ENCODE data around the gene HSP90AB1. TPM values are rescaled to one million over a fixed set of nuclear protein-coding genes. Genes with fewer than 3 reads are reported as not detected.

The HSP90AB1 gene
- total RNA-seq, 1 experiment from 2014 or later, result 1,986 TPM

DNA sequence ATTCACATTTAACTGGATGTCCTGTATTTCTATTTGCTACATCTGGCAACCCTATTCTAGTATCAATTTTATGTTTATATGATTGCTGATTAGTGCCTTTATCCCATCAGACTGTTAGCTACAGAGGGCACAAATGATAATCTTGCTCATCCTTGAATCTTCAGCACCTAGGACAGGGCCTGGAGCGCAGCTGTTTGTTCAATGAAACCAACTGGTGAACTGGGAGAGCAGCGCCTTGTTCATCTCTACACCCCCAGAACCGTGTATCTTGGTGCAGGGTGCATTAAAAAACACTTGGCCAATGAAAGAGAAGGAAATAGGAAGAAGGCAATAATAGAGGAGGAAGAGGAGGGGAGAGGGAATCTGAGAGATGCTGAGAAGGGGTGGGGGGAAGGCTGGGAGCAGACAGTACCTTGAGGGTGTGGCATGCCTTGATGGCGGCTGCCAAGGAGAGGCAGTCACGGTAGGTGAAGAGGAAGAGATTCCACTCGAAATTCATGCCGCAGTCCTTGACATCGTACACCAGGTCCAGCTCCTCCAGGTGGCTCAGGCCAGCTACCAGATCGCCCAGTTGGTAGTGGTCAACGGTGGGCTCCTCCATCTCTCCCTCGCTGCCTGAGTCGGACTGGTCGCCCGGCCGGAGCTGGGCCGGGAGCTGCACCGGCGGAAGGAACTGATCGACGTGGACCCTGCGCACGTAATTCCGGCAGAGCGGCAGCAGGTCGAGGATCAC lies 38.8 kb downstream of the HSP90AB1 start:
- H3K9me3 Mint-ChIP-seq, result no peaks in the 10 kb centered on the region
- no peaks in the 10 kb centered on the region for H3K4me1 ChIP-seq (ENCODE audit: insufficient read depth, low read length)
- no peaks in the 10 kb centered on the region for H3K79me1 ChIP-seq (ENCODE audit: insufficient read depth, low read depth, low read length, poor library complexity, severe bottlenecking)
- no peaks in the 10 kb centered on the region for H3K9me3 ChIP-seq (ENCODE audit: control insufficient read depth, low read depth, low read length)
- no peak overlapping the region for H3K9ac ChIP-seq (ENCODE audit: extremely low read depth, insufficient read length, low read length)
- H3K36me3 Mint-ChIP-seq (ENCODE audit: insufficient read depth in 1 of 3, low read depth in 3 of 3), result no peaks in the 10 kb centered on the region
- TF ChIP-seq, protein P1, sequence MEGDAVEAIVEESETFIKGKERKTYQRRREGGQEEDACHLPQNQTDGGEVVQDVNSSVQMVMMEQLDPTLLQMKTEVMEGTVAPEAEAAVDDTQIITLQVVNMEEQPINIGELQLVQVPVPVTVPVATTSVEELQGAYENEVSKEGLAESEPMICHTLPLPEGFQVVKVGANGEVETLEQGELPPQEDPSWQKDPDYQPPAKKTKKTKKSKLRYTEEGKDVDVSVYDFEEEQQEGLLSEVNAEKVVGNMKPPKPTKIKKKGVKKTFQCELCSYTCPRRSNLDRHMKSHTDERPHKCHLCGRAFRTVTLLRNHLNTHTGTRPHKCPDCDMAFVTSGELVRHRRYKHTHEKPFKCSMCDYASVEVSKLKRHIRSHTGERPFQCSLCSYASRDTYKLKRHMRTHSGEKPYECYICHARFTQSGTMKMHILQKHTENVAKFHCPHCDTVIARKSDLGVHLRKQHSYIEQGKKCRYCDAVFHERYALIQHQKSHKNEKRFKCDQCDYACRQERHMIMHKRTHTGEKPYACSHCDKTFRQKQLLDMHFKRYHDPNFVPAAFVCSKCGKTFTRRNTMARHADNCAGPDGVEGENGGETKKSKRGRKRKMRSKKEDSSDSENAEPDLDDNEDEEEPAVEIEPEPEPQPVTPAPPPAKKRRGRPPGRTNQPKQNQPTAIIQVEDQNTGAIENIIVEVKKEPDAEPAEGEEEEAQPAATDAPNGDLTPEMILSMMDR (conservative IDR thresholded peaks at IDR 0.05), result no peak
- no peak overlapping the region for H2BK120ac ChIP-seq (ENCODE audit: low read depth, low read length, poor library complexity, severe bottlenecking)
- no peak overlapping the region for H2BK12ac ChIP-seq (ENCODE audit: insufficient read length, low read depth, low read length)
- no CpG with 5 or more reads among the region's 25 CpGs for WGBS (ENCODE audit: extremely low coverage, insufficient read length, low lambda C conversion rate)
- H3K23ac ChIP-seq (ENCODE audit: insufficient read length, low read depth, low read length), result no peak overlapping the region
- H3K27ac Mint-ChIP-seq, result no peak overlapping the region
- no peak overlapping the region for H3K4me2 ChIP-seq (ENCODE audit: insufficient read depth, insufficient read length, low read length)
- no peak overlapping the region for H2BK20ac ChIP-seq (ENCODE audit: low read depth, low read length, poor library complexity, severe bottlenecking)
- DNase-seq, result no peak
- H3T11ph ChIP-seq (ENCODE audit: low read length), result no peak overlapping the region
- H3K56ac ChIP-seq (ENCODE audit: insufficient read length, low read depth, low read length), result no peak overlapping the region
- no peak overlapping the region for H3K14ac ChIP-seq (ENCODE audit: insufficient read depth, low read length)
- no peaks in the 10 kb centered on the region for H3K79me2 ChIP-seq (ENCODE audit: insufficient read depth, low read length)
- H3K4me1 Mint-ChIP-seq, result peaks cover 6 to 8% of the 10 kb centered on the region in 2 experiments; a peak in 3 of 4 replicates
- no peak overlapping the region for H3K18ac ChIP-seq (ENCODE audit: insufficient read length, low read depth, low read length)
- H3K23me2 ChIP-seq (ENCODE audit: insufficient read length, low read depth, low read length, poor library complexity, severe bottlenecking), result no peaks in the 10 kb centered on the region
- no peaks in the 10 kb centered on the region; the same call in 1 of the 2 replicates for H3K27me3 ChIP-seq (ENCODE audit: insufficient read depth, low read length)
- no peak overlapping the region for H3K27ac ChIP-seq (ENCODE audit: insufficient read length, low read depth, low read length)
- H2BK15ac ChIP-seq (ENCODE audit: low read depth, low read length), result no peak overlapping the region
- no peak overlapping the region for H3K4me3 Mint-ChIP-seq
- H2AFZ ChIP-seq (ENCODE audit: low read length), result no peak overlapping the region
- H4K20me1 ChIP-seq (ENCODE audit: control insufficient read depth, insufficient read depth, insufficient read length), result no peaks in the 10 kb centered on the region
- no peak overlapping the region for H3K4ac ChIP-seq (ENCODE audit: low read depth, low read length)
- no peak overlapping the region for H2AK5ac ChIP-seq (ENCODE audit: insufficient read length, low read length)
- no peak overlapping the region for H4K91ac ChIP-seq (ENCODE audit: insufficient read length, low read depth, low read length)
- no peak overlapping the region for H4K5ac ChIP-seq (ENCODE audit: insufficient read length, low read depth, low read length)
- H2BK5ac ChIP-seq (ENCODE audit: insufficient read length, low read length), result no peak overlapping the region
- no peak overlapping the region for H4K8ac ChIP-seq (replicated peaks; ENCODE audit: insufficient read length, low read depth, low read length)
- H3K27me3 Mint-ChIP-seq (ENCODE audit: low read depth), result peaks cover 81% of the 10 kb centered on the region
